HEK293 (cell line): Measurements from ENCODE around the gene BTRC.
A peak's percentile ranks its signal among the peaks of the same experiment; 100 is the strongest.

Experiments
- CTCF ChIA-PET: fragments of 350-600 bp; formaldehyde crosslinking; extraction: SDS; loops from one replicate; lab custom pipeline; 2021; ENCODE audit warnings: antibody characterized with exemption; lab: Yijun Ruan, JAX
- POLR2A ChIA-PET: fragments of 300-600 bp; formaldehyde crosslinking; extraction: SDS; loops from one replicate; lab custom pipeline; 2020; ENCODE audit warnings: antibody characterized with exemption, inconsistent platforms; lab: Yijun Ruan, JAX
- H3K27ac ChIP-seq: fragments of 200-500 bp; sonication (Bioruptor generic); 2 replicates; pipeline ENCODE4 v1.5.1; 2014; ENCODE audit warnings: low read depth, low read length, control low read depth, inconsistent platforms; ENCODE audit errors: extremely low read depth
- H3K36me3 ChIP-seq, 2 experiments: fragments of 200-500 bp in 1 of 2; sonication (Bioruptor generic) in 1 of 2; 1 replicate in 1 of 2; 2 replicates in 1 of 2; pipeline ENCODE4 v1.5.1; 2014 to 2017; ENCODE audit warnings: inconsistent platforms in 2 of 2, low read length in 2 of 2; ENCODE audit not compliant: control insufficient read depth in 2 of 2, insufficient read depth in 1 of 2
- H3K4me1 ChIP-seq: fragments of 200-500 bp; sonication (Bioruptor generic); 2 replicates; pipeline ENCODE4 v1.5.1; 2014; ENCODE audit warnings: mild to moderate bottlenecking, low read length, inconsistent platforms; ENCODE audit not compliant: control insufficient read depth, insufficient read depth
- H3K4me3 ChIP-seq: 2 replicates; pipeline ENCODE4 v1.5.1; 2011; ENCODE audit warnings: low read depth, mild to moderate bottlenecking, control low read depth, low read length, moderate library complexity
- H3K9me3 ChIP-seq: fragments of 200-500 bp; sonication (Bioruptor generic); 2 replicates; pipeline ENCODE4 v1.5.1; 2014; ENCODE audit warnings: low read depth, low read length, inconsistent platforms; ENCODE audit not compliant: control insufficient read depth, insufficient read depth
- AEBP2 ChIP-seq: fragments of 450-650 bp; formaldehyde crosslinking; IDR thresholded peaks from 2 replicates; pipeline ENCODE4 v1.5.1; 2016; ENCODE audit warnings: missing biosample characterization, missing genetic modification characterization, borderline replicate concordance
- CTCF ChIP-seq: fragments of 450-650 bp; formaldehyde crosslinking; IDR thresholded peaks from 2 replicates; pipeline ENCODE4 v1.5.1; 2016; ENCODE audit warnings: missing biosample characterization, missing genetic modification characterization
- MZF1 ChIP-seq: fragments of 450-650 bp; formaldehyde crosslinking; IDR thresholded peaks from 2 replicates; pipeline ENCODE4 v1.5.1; 2017; ENCODE audit warnings: missing biosample characterization, missing genetic modification characterization, borderline replicate concordance
- ZBTB1 ChIP-seq: fragments of 450-650 bp; formaldehyde crosslinking; IDR thresholded peaks from 2 replicates; pipeline ENCODE4 v1.5.1; 2016; ENCODE audit warnings: missing biosample characterization, missing genetic modification characterization
- ZBTB11 ChIP-seq: fragments of 450-650 bp; formaldehyde crosslinking; conservative IDR thresholded peaks from 2 replicates; pipeline ENCODE4 v1.5.1; 2016; ENCODE audit warnings: low read depth, missing biosample characterization, missing genetic modification characterization
- ZNF184 ChIP-seq: fragments of 450-650 bp; IDR thresholded peaks from 2 replicates; pipeline ENCODE4 v1.5.1; 2018; ENCODE audit warnings: missing biosample characterization, mild to moderate bottlenecking, missing genetic modification characterization
- ZNF274 ChIP-seq, 2 experiments: fragments of 200-500 bp in 1 of 2; fragments of 450-650 bp in 1 of 2; sonication (Bioruptor generic) in 1 of 2; formaldehyde crosslinking in 1 of 2; IDR thresholded peaks; 2 replicates each; pipeline versions ENCODE4 v1.5.1 to v1.6.1; 2014 to 2016; ENCODE audit warnings: borderline replicate concordance in 1 of 2, inconsistent platforms in 1 of 2, low read length in 1 of 2, missing biosample characterization in 1 of 2, missing genetic modification characterization in 1 of 2
- ZNF350 ChIP-seq: fragments of 450-650 bp; formaldehyde crosslinking; IDR thresholded peaks from 2 replicates; pipeline ENCODE4 v1.5.0; 2017; ENCODE audit warnings: missing biosample characterization, mild to moderate bottlenecking, missing genetic modification characterization
- ZNF521 ChIP-seq: fragments of 450-650 bp; formaldehyde crosslinking; IDR thresholded peaks from 2 replicates; pipeline ENCODE4 v1.5.1; 2017; ENCODE audit warnings: missing biosample characterization, mild to moderate bottlenecking, missing genetic modification characterization
- ZNF555 ChIP-seq: fragments of 450-650 bp; formaldehyde crosslinking; conservative IDR thresholded peaks from 2 replicates; pipeline ENCODE4 v1.5.1; 2017; ENCODE audit warnings: missing biosample characterization, mild to moderate bottlenecking, missing genetic modification characterization, inconsistent platforms
- ZNF580 ChIP-seq: fragments of 450-650 bp; formaldehyde crosslinking; IDR thresholded peaks from 2 replicates; pipeline ENCODE4 v1.5.1; 2016; ENCODE audit warnings: missing biosample characterization, missing genetic modification characterization
- ZNF639 ChIP-seq: fragments of 450-650 bp; formaldehyde crosslinking; IDR thresholded peaks from 2 replicates; pipeline ENCODE4 v1.5.1; 2016; ENCODE audit warnings: missing biosample characterization, missing genetic modification characterization
- ZNF843 ChIP-seq: fragments of 450-650 bp; formaldehyde crosslinking; IDR thresholded peaks from 2 replicates; pipeline ENCODE4 v1.5.1; 2016; ENCODE audit warnings: missing biosample characterization, missing genetic modification characterization
- ZXDB ChIP-seq: fragments of 450-650 bp; formaldehyde crosslinking; IDR thresholded peaks from 2 replicates; pipeline ENCODE4 v1.5.1; 2016; ENCODE audit warnings: missing biosample characterization, missing genetic modification characterization

BTRC gene

GRCh38 chr10:101565370-101565900, 211.5 kb downstream of the BTRC start:
- no peak overlapping the region for H3K4me3 ChIP-seq
- POLR2A ChIA-PET: no interaction called here
- CTCF ChIA-PET: interaction anchor here (1.2 kb wide), 1 partner anchor 351 kb away, joined by 6 read pairs; no protein-coding TSS in a partner anchor

GRCh38 chr10:101565936-101566332, 212.0 kb downstream of the BTRC start:
- POLR2A ChIA-PET: no interaction called here
- CTCF ChIA-PET: interaction anchor here (1.2 kb wide), 1 partner anchor 352 kb away, joined by 6 read pairs; no protein-coding TSS in a partner anchor

More at GRCh38 chr10:101565370-101565900, 211.5 kb downstream of the BTRC start:
- Histone ChIP-seq H3K27ac (no peak overlapping the region), H3K4me1 (no peaks in the 10 kb centered on the region), H3K9me3 (no peaks in the 10 kb centered on the region), H3K36me3 (no peaks in the 10 kb centered on the region)
- TF ChIP-seq AEBP2 (tag by site-specific recombination): no peak
- TF ChIP-seq ZNF580 (tag by site-specific recombination): peak; percentile 15; the same call in 1 of the 2 replicates

More at GRCh38 chr10:101565936-101566332, 212.0 kb downstream of the BTRC start:
- Histone ChIP-seq H3K4me1 (peaks cover 3% of the 10 kb centered on the region), H3K36me3 (no peaks in the 10 kb centered on the region), H3K27ac (no peak overlapping the region), H3K9me3 (no peaks in the 10 kb centered on the region), H3K4me3 (no peak overlapping the region)
- TF ChIP-seq ZBTB1 (tag by site-specific recombination) (no peak), ZNF184 (no peak), CTCF (tag by site-specific recombination) (no peak), ZNF555 (tag by site-specific recombination) (no peak), ZNF639 (tag by site-specific recombination) (no peak), ZNF274 (IDR thresholded peaks at IDR 0.05; ENCODE audit: low read length) (no peak), ZNF274 (tag by site-specific recombination; IDR thresholded peaks at IDR 0.05; ENCODE audit: borderline replicate concordance) (no peak), ZXDB (tag by site-specific recombination) (no peak), ZBTB11 (tag by site-specific recombination) (no peak), ZNF843 (tag by site-specific recombination) (no peak), ZNF521 (no peak), ZNF350 (tag by site-specific recombination) (no peak), MZF1 (tag by site-specific recombination) (no peak)
